MM.1S (cell line): Measurements from ENCODE around the gene RRP1.

Experiments
- EZH2 ChIP-seq: fragments of 300-600 bp; sonication (generic); optimal IDR thresholded peaks from 2 replicates; pipeline ENCODE3; 2017; ENCODE audit warnings: low read depth, mild to moderate bottlenecking, antibody characterized with exemption, low read length, mixed read lengths
- EZH2phosphoT487 ChIP-seq: fragments of 300-600 bp; sonication (generic); IDR thresholded peaks from 2 replicates; pipeline ENCODE4 v1.6.1; 2018; ENCODE audit warnings: antibody characterized with exemption, low read length
- TF ChIP-seq, protein P1 (sequence below): fragments of 300-600 bp; sonication (generic); IDR thresholded peaks from 2 replicates; pipeline ENCODE4 v1.5.1; 2016; ENCODE audit warnings: antibody characterized with exemption, low read length, mixed read lengths

GRCh38 chr21:43797415-43797814 is 8.0 kb downstream of the RRP1 start:
- TF ChIP-seq, protein P1, sequence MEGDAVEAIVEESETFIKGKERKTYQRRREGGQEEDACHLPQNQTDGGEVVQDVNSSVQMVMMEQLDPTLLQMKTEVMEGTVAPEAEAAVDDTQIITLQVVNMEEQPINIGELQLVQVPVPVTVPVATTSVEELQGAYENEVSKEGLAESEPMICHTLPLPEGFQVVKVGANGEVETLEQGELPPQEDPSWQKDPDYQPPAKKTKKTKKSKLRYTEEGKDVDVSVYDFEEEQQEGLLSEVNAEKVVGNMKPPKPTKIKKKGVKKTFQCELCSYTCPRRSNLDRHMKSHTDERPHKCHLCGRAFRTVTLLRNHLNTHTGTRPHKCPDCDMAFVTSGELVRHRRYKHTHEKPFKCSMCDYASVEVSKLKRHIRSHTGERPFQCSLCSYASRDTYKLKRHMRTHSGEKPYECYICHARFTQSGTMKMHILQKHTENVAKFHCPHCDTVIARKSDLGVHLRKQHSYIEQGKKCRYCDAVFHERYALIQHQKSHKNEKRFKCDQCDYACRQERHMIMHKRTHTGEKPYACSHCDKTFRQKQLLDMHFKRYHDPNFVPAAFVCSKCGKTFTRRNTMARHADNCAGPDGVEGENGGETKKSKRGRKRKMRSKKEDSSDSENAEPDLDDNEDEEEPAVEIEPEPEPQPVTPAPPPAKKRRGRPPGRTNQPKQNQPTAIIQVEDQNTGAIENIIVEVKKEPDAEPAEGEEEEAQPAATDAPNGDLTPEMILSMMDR: no peak
- TF ChIP-seq EZH2 (no peak), EZH2phosphoT487 (no peak)
